RWPE1 (cell line): ENCODE results near the gene NEB.
"Not testable (repeated sequence)": the region's sequence is repeated elsewhere in the genome, so short reads cannot be mapped to it uniquely, and the experiment has no call there.

Experiments used
- CTCF ChIA-PET: fragments of 350-600 bp; sonication (Branson Sonifier 250); formaldehyde crosslinking; extraction: SDS; loops from one replicate; lab custom pipeline; 2021; lab: Yijun Ruan, JAX
- POLR2A ChIA-PET: fragments of 400-600 bp; formaldehyde crosslinking; extraction: SDS; loops from one replicate; lab custom pipeline; 2020; ENCODE audit warnings: antibody characterized with exemption; ENCODE audit not compliant: low non-redundant PET; lab: Yijun Ruan, JAX
- DNase-seq: peaks from one replicate; pipeline ENCODE4 v3.0.0; 2012; ENCODE audit warnings: low spot score
- H3K27ac ChIP-seq: fragments of 450-650 bp; 2 replicates; pipeline ENCODE4 v1.5.1; 2017
- CTCF ChIP-seq: fragments of 450-650 bp; conservative IDR thresholded peaks from 2 replicates; pipeline ENCODE4 v1.5.1; 2017; ENCODE audit warnings: low read depth, mild to moderate bottlenecking

NEB gene

GRCh38 chr2:151610310-151610709 is 124.0 kb downstream of the NEB start:
- ChIA-PET POLR2A (no interaction called here), CTCF (no interaction called here)
- TF ChIP-seq CTCF: no peak
- DNase-seq: no peak
- no peak overlapping the region for H3K27ac ChIP-seq

- POLR2A ChIA-PET: no interaction called here
- CTCF ChIA-PET: no interaction called here
- no peak overlapping the region for H3K27ac ChIP-seq
- no peak for TF ChIP-seq CTCF
- no peak for DNase-seq
Measured at GRCh38 chr2:151609705-151610104, 124.6 kb downstream of the NEB start.

GRCh38 chr2:151607459-151608424 is 126.5 kb downstream of the NEB start:
- DNase-seq, POLR2A ChIA-PET, CTCF ChIA-PET, H3K27ac ChIP-seq: not testable (repeated sequence)

GRCh38 chr2:151603530-151603929 is 130.7 kb downstream of the NEB start:
- DNase-seq, H3K27ac ChIP-seq, CTCF ChIA-PET, POLR2A ChIA-PET: not testable (repeated sequence)

- CTCF ChIA-PET, POLR2A ChIA-PET, H3K27ac ChIP-seq, DNase-seq: not testable (repeated sequence)
Measured at GRCh38 chr2:151602402-151602801, 131.9 kb downstream of the NEB start.

- CTCF ChIA-PET, DNase-seq, H3K27ac ChIP-seq, POLR2A ChIA-PET: not testable (repeated sequence)
Measured at GRCh38 chr2:151601803-151602202, 132.5 kb downstream of the NEB start.

GRCh38 chr2:151596903-151597608 is 137.2 kb downstream of the NEB start:
- DNase-seq, H3K27ac ChIP-seq, POLR2A ChIA-PET, CTCF ChIA-PET: not testable (repeated sequence)

GRCh38 chr2:151591908-151592255 is 142.4 kb downstream of the NEB start:
- CTCF ChIA-PET, H3K27ac ChIP-seq, DNase-seq, POLR2A ChIA-PET: not testable (repeated sequence)

GRCh38 chr2:151591250-151591907 is 142.9 kb downstream of the NEB start:
- POLR2A ChIA-PET, DNase-seq, H3K27ac ChIP-seq, CTCF ChIA-PET: not testable (repeated sequence)

- CTCF ChIA-PET, POLR2A ChIA-PET, H3K27ac ChIP-seq, DNase-seq: not testable (repeated sequence)
Measured at GRCh38 chr2:151581300-151581699, 153.0 kb downstream of the NEB start.

- POLR2A ChIA-PET, CTCF ChIA-PET: not testable (repeated sequence)
Measured at GRCh38 chr2:151580697-151581096, 153.6 kb downstream of the NEB start.

More at GRCh38 chr2:151580697-151581096, 153.6 kb downstream of the NEB start:
- not testable (repeated sequence) for DNase-seq, H3K27ac ChIP-seq
